Endothelial cell of umbilical vein (primary cell): ENCODE results near the gene C3orf85. TPM values are rescaled to one million over a fixed set of nuclear protein-coding genes. Genes with fewer than 3 reads are reported as not detected.

ENCODE experiments used
- BruUV-seq: library from RNA; stranded (reverse); fragments of 400-500 nt; replicated peaks from 2 replicates; lab custom pipeline; 2021; lab: Mats Ljungman, UMichigan
- CTCF ChIA-PET: fragments of 300-600, 350-600 bp; sonication (Branson Sonifier 250); formaldehyde crosslinking; loops from one replicate; lab custom pipeline; 2021; ENCODE audit warnings: antibody characterized with exemption, inconsistent platforms; lab: Charles Lee
- POLR2A ChIA-PET: fragments of 300-600, 350-600 bp; sonication (Branson Sonifier 250); formaldehyde crosslinking; loops from one replicate; lab custom pipeline; 2021; ENCODE audit warnings: antibody characterized with exemption, inconsistent platforms; lab: Charles Lee
- DNase-seq: peaks from one replicate; pipeline ENCODE4 v3.0.0-alpha.2; 2011; ENCODE audit warnings: low read depth, low spot score
- FAIRE-seq: peaks from 2 replicates; lab custom pipeline; 2011; peaks lifted over from hg19 to GRCh38; lab: Jason Lieb, UNC
- H2AFZ ChIP-seq: 2 replicates; pipeline ENCODE4 v1.6.0; 2012; ENCODE audit warnings: low read depth, low read length, control low read depth, inconsistent platforms
- H3K27ac ChIP-seq: 2 replicates; pipeline ENCODE4 v1.5.1; 2011; ENCODE audit warnings: low read depth, mild to moderate bottlenecking, control low read depth, low read length, moderate library complexity; ENCODE audit not compliant: insufficient read depth
- H3K27me3 ChIP-seq, 2 experiments: 2 replicates each; pipeline versions ENCODE4 v1.6.0 to v1.6.1; 2011; ENCODE audit warnings: low read length in 2 of 2, mixed read lengths in 1 of 2; ENCODE audit not compliant: control insufficient read depth in 2 of 2, insufficient read depth in 2 of 2
- H3K36me3 ChIP-seq, 2 experiments: 2 replicates in 1 of 2; 3 replicates in 1 of 2; pipeline ENCODE4 v1.5.1; 2011; ENCODE audit warnings: low read length in 2 of 2, mild to moderate bottlenecking in 1 of 2, moderate library complexity in 1 of 2; ENCODE audit not compliant: control insufficient read depth in 2 of 2, insufficient read depth in 2 of 2; ENCODE audit errors: extremely low read depth in 1 of 2
- H3K4me1 ChIP-seq: 3 replicates; pipeline ENCODE4 v1.5.1; 2011; ENCODE audit warnings: mild to moderate bottlenecking, low read length; ENCODE audit not compliant: control insufficient read depth, insufficient read depth; ENCODE audit errors: extremely low read depth
- H3K4me2 ChIP-seq: 2 replicates; pipeline ENCODE4 v1.6.1; 2011; ENCODE audit warnings: low read length, control low read depth, mixed read lengths; ENCODE audit not compliant: insufficient read depth
- H3K4me3 ChIP-seq, 3 experiments: fragments of 200-600 bp in 1 of 3; sonication (generic), shearing (Covaris generic) in 1 of 3; replicated peaks in 1 of 3; 2 replicates each; pipeline ENCODE4 v1.5.1; 2011 to 2016; ENCODE audit warnings: control low read depth in 3 of 3, low read length in 3 of 3, mild to moderate bottlenecking in 2 of 3, inconsistent platforms in 1 of 3, low read depth in 1 of 3, moderate library complexity in 1 of 3; ENCODE audit not compliant: insufficient read depth in 1 of 3
- H3K79me2 ChIP-seq: 2 replicates; pipeline ENCODE4 v1.6.0; 2012; ENCODE audit warnings: low read length, inconsistent platforms; ENCODE audit not compliant: control insufficient read depth, insufficient read depth
- H3K9ac ChIP-seq: replicated peaks from 2 replicates; pipeline ENCODE3; 2011; ENCODE audit warnings: low read length, control low read depth; ENCODE audit not compliant: insufficient read depth; ENCODE audit errors: extremely low read depth
- H3K9me1 ChIP-seq: replicated peaks from 3 replicates; pipeline ENCODE4 v1.6.0; 2011; ENCODE audit warnings: mild to moderate bottlenecking, low read length; ENCODE audit not compliant: control insufficient read depth, insufficient read depth; ENCODE audit errors: extremely low read depth
- H3K9me3 ChIP-seq: replicated peaks from 2 replicates; pipeline ENCODE4 v1.5.1; 2012; ENCODE audit warnings: low read length, inconsistent platforms; ENCODE audit not compliant: control insufficient read depth, insufficient read depth
- H4K20me1 ChIP-seq: replicated peaks from 2 replicates; pipeline ENCODE3; 2011; ENCODE audit warnings: mild to moderate bottlenecking, low read length; ENCODE audit not compliant: control insufficient read depth, insufficient read depth; ENCODE audit errors: extremely low read depth
- CTCF ChIP-seq, 2 donors: IDR thresholded peaks; 1 replicate in 1 of 2; 2 replicates in 1 of 2; pipeline ENCODE4 v1.5.1; 2011; ENCODE audit warnings: low read length in 2 of 2, mild to moderate bottlenecking in 2 of 2, moderate library complexity in 2 of 2, control low read depth in 1 of 2, inconsistent platforms in 1 of 2, low read depth in 1 of 2; ENCODE audit not compliant: insufficient read depth in 1 of 2; ENCODE audit errors: extremely low read depth in 1 of 2
- EZH2 ChIP-seq: IDR thresholded peaks from 2 replicates; pipeline ENCODE4 v1.6.1; 2012; ENCODE audit warnings: borderline replicate concordance, low read depth, mild to moderate bottlenecking, moderate library complexity, low read length, inconsistent platforms; ENCODE audit not compliant: severe bottlenecking
- FOS ChIP-seq: IDR thresholded peaks from 2 replicates; pipeline ENCODE4 v1.6.1; 2011; ENCODE audit warnings: mild to moderate bottlenecking, low read length, moderate library complexity, borderline replicate concordance; ENCODE audit not compliant: insufficient read depth
- GATA2 ChIP-seq: IDR thresholded peaks from 2 replicates; pipeline ENCODE4 v1.7.0; 2011; ENCODE audit warnings: low read depth, mild to moderate bottlenecking, moderate library complexity, mixed read lengths, low read length; ENCODE audit not compliant: insufficient read length, insufficient read depth
- JUN ChIP-seq: IDR thresholded peaks from 2 replicates; pipeline ENCODE4 v1.6.1; 2011; ENCODE audit warnings: borderline replicate concordance, low read depth; ENCODE audit not compliant: insufficient read length, insufficient read depth
- MAX ChIP-seq: IDR thresholded peaks from 2 replicates; pipeline ENCODE4 v1.6.1; 2011; ENCODE audit not compliant: insufficient read depth, insufficient read length
- MYC ChIP-seq: IDR thresholded peaks from one replicate; pipeline ENCODE4 v1.6.1; 2011; ENCODE audit warnings: mild to moderate bottlenecking, low read depth, low read length
- POLR2A ChIP-seq: IDR thresholded peaks from 2 replicates; pipeline ENCODE4 v1.6.1; 2012; ENCODE audit warnings: low read depth, mild to moderate bottlenecking, control low read depth, low read length
- POLR2AphosphoS5 ChIP-seq: IDR thresholded peaks from 2 replicates; pipeline ENCODE4 v1.6.1; 2012; ENCODE audit warnings: low read depth, mild to moderate bottlenecking, control low read depth, low read length, moderate library complexity; ENCODE audit not compliant: insufficient read depth
- dilution Hi-C: fragments of 300-500 bp; cut with MboI; formaldehyde crosslinking; loops from one replicate; pipeline ENCODE4 v1.15.0; 2019; ENCODE audit warnings: low sequenced_read_pairs; ENCODE audit not compliant: extremely low pct_ligation_motif_present
- intact Hi-C: fragments of 100-400 bp; cut with micrococcal nuclease; formaldehyde crosslinking; loops from one replicate; pipeline ENCODE4 v1.10.0; 2022
- polyA plus RNA-seq, 4 experiments: library from polyadenylated mRNA; depleted of rRNA in 3 of 4; stranded (reverse) in 3 of 4; unstranded in 1 of 4; fragments of >200 nt; gene quantifications; 2 replicates each; pipeline versions ENCODE4 v1.2.1 to v1.2.3, GENCODE V29; 2011 to 2012; ENCODE audit warnings: missing spikeins in 1 of 4
- total RNA-seq: library from RNA; stranded (reverse); gene quantifications from 2 replicates; pipeline ENCODE4 v1.2.3, GENCODE V29; 2021

C3orf85 gene
- total and polyA plus RNA-seq, 2 donors (not counting 3 experiments of a cell fraction or from before 2014, with no cell fraction given) = not detected

- Histone ChIP-seq H3K79me2 (no peaks in the 10 kb centered on the region), H3K9ac (no peak overlapping the region), H3K4me2 (no peak overlapping the region), H3K9me3 (no peaks in the 10 kb centered on the region), H2AFZ (no peak overlapping the region), H3K36me3 (no peaks in the 10 kb centered on the region), H3K4me3 (no peak overlapping the region), H3K4me1 (no peaks in the 10 kb centered on the region), H3K27ac (no peak overlapping the region), H3K9me1 (no peaks in the 10 kb centered on the region), H3K27me3 (no peaks in the 10 kb centered on the region), H4K20me1 (no peaks in the 10 kb centered on the region)
- intact Hi-C loops = no loop called here
- CTCF ChIA-PET = no interaction called here
- dilution Hi-C loops = no loop called here
- no TSS peak for BruUV-seq
- DNase-seq (no peak), FAIRE-seq (no peak)
- TF ChIP-seq POLR2A = no peak
- TF ChIP-seq GATA2 = no peak
- TF ChIP-seq CTCF (IDR thresholded peaks at IDR 0.05; ENCODE audit: extremely low read depth in 1 of 2, insufficient read depth in 1 of 2, low read depth in 1 of 2, low read length in 2 of 2) = no peak
- no peak for TF ChIP-seq MYC
- no peak for TF ChIP-seq MAX
- TF ChIP-seq JUN = no peak
- no peak for TF ChIP-seq FOS
- no peak for TF ChIP-seq POLR2AphosphoS5
- no peak for TF ChIP-seq EZH2
- POLR2A ChIA-PET = no interaction called here
Observed at GRCh38 chr3:109154979-109155378, 18.5 kb downstream of the C3orf85 start.
